Mucosa of descending colon (tissue), 3 donors: ENCODE results near the gene ZBTB21. TPM values are rescaled to one million over a fixed set of nuclear protein-coding genes. Genes with fewer than 3 reads are reported as not detected.
A peak's percentile ranks its signal among the peaks of the same experiment; 100 is the strongest.

Source experiments
- ATAC-seq: fragments of 200-7000 bp; cut with Tn5 transposase; one replicate; pipeline ENCODE4 v1.9.1; 2020; ENCODE audit warnings: mild to moderate bottlenecking, moderate library complexity
- DNase-seq, 3 donors: peaks; one replicate each; pipeline ENCODE4 v3.0.0-alpha.2; 2020
- H3K36me3 ChIP-seq: fragments of 200-600 bp; one replicate; pipeline ENCODE4 v1.8.0; 2021; ENCODE audit warnings: low read depth, mild to moderate bottlenecking
- H3K4me1 ChIP-seq: fragments of 200-600 bp; one replicate; pipeline ENCODE4 v1.8.0; 2021; ENCODE audit warnings: low read depth, mild to moderate bottlenecking
- H3K4me3 ChIP-seq: fragments of 200-600 bp; one replicate; pipeline ENCODE4 v1.8.0; 2021; ENCODE audit warnings: mild to moderate bottlenecking
- H3K9me3 ChIP-seq: fragments of 200-600 bp; one replicate; pipeline ENCODE4 v1.8.0; 2021; ENCODE audit warnings: mild to moderate bottlenecking
- intact Hi-C, 2 donors: fragments of 100-400 bp; cut with DNase I in 1 of 2; cut with micrococcal nuclease in 1 of 2; formaldehyde crosslinking; loops; one replicate each; pipeline versions ENCODE4 v1.11.0 to v1.11.1; 2022; cut with DNase I, micrococcal nuclease
- total RNA-seq, 3 donors: library from RNA; stranded (reverse); fragmentation: NEBNext Ultra II Directional in 2 of 3; extraction: Animal tissue kit (Norgen Biotek cat#: 25700) in 2 of 3; gene quantifications; one replicate each; pipeline versions ENCODE4 v1.2.1 to v1.2.4, GENCODE V29; 2021 to 2023
- TF ChIP-seq, protein P1 (sequence below): fragments of 200-600 bp; IDR thresholded peaks from one replicate; pipeline ENCODE4 v1.8.0; 2022; ENCODE audit warnings: antibody characterized with exemption, mild to moderate bottlenecking
- donor health status: DM: no; HTN: no; CAD: no; lungs with moderate emphysema.
- donor health status: DM: no; HTN: no; CAD: no.
- donor health status: DM: no; HTN: yes; CAD: no.

Gene ZBTB21
- total RNA-seq, 3 donors from 2014 or later, result 11.8 to 18.9 (median 14.6) TPM

- DNase-seq, result no peak
- intact Hi-C loops, result no loop called here
Observed at GRCh38 chr21:42022906-42023305, 12.7 kb upstream of the ZBTB21 start.

GRCh38 chr21:42022091-42022430 lies 11.9 kb upstream of the ZBTB21 start:
- Histone ChIP-seq H3K36me3 (no peaks in the 10 kb centered on the region), H3K4me1 (peaks cover 2% of the 10 kb centered on the region), H3K9me3 (no peaks in the 10 kb centered on the region), H3K4me3 (no peak overlapping the region)
- TF ChIP-seq, protein P1, sequence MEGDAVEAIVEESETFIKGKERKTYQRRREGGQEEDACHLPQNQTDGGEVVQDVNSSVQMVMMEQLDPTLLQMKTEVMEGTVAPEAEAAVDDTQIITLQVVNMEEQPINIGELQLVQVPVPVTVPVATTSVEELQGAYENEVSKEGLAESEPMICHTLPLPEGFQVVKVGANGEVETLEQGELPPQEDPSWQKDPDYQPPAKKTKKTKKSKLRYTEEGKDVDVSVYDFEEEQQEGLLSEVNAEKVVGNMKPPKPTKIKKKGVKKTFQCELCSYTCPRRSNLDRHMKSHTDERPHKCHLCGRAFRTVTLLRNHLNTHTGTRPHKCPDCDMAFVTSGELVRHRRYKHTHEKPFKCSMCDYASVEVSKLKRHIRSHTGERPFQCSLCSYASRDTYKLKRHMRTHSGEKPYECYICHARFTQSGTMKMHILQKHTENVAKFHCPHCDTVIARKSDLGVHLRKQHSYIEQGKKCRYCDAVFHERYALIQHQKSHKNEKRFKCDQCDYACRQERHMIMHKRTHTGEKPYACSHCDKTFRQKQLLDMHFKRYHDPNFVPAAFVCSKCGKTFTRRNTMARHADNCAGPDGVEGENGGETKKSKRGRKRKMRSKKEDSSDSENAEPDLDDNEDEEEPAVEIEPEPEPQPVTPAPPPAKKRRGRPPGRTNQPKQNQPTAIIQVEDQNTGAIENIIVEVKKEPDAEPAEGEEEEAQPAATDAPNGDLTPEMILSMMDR, result no peak
- no peak for DNase-seq
- intact Hi-C loops, result no loop called here
- peak; percentile 49 for ATAC-seq

More at GRCh38 chr21:42022906-42023305, 12.7 kb upstream of the ZBTB21 start:
- H3K9me3 ChIP-seq, result no peaks in the 10 kb centered on the region
- H3K4me3 ChIP-seq, result no peak overlapping the region
- H3K4me1 ChIP-seq, result peaks cover 2% of the 10 kb centered on the region
- no peak for ATAC-seq
- TF ChIP-seq, protein P1, result no peak
- H3K36me3 ChIP-seq, result no peaks in the 10 kb centered on the region

DNA sequence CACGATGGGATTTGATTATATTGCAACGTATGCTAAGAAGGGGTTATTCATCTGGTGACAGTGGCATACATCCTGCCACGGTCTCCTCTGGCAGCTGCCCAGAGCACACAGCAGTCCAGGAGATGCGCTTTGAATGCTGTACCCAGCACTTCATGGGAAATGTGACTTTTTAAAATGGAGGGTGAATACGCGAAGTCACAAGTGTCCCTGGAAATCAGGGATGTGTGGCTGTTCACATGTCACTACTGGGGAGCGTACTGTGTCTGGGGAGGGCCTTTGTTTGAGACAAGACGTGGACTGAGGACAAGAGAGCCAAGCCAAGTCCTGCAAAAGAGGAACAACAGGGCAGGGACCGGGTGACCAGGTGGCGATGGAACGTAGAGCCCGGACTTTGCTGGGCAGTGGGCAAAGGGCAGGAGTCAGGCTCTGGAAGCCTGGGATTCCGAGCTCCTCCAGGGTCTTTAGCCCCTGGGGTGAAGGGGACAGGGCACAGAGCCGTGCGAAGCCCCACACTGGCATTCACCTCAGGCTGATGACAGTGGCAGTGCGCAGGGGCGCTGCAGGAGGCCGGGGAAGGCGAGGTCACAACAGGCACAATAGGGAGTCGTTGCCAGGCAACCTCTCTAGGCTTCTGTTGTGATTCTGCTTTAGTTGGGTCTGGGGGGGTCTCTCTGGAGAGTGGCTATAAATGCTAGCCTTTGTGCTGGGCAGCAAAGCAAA lies 11.4 kb upstream of the ZBTB21 start:
- ATAC-seq (peak; percentile 48), DNase-seq (no peak)
- Histone ChIP-seq H3K9me3 (no peaks in the 10 kb centered on the region), H3K4me3 (no peak overlapping the region), H3K4me1 (peaks cover 2% of the 10 kb centered on the region), H3K36me3 (no peaks in the 10 kb centered on the region)
- intact Hi-C loops, result no loop called here
- TF ChIP-seq, protein P1, result no peak

DNA sequence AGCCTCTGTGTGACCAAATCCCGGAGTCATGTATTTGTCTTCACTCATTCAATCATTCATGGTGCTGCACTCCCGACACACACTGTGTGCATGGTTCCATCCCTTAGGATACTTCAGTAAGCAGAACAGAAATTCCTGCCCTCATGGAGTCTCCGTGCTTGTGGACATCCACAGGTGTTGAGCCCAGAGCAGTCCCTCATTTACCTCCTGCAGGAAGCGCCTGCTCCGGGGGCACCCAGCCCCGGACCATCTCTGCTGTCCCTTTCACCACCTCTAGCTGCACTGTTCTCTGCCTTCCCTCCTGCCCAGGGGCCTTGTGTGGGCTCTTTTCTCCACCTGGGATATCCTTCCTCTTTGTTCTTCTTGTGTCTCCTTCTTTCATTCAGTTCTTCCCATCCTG lies 9.5 kb upstream of the ZBTB21 start:
- no peak for DNase-seq
- intact Hi-C loops, result loop anchor here in 1 of 2 donors (10.0 kb wide), 1 partner anchor 85 kb away; no protein-coding TSS in a partner anchor

DNA sequence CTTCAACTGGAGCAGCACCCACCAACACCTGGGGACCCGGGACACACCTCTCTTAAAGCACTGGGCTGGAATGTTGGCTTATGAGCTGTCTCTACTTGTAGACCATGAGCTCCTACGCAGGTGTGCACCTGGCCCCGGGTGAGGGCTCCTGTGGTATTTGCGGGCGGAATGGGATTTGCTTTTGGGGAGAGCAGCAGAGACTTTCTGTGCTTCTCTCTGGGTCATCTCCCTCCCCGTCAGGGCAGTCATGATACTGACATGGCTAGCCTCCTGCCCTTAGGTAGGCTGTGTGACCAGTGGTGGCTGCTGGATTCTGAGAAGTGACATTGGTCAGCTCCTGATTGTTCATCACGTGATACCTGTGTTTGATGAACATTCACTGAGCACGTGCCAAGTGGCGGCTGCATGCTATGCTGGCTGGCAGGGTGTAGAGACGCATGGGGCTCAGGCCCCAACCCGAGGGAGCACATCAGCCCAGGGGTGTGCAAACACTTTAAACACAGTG lies 9.0 kb upstream of the ZBTB21 start:
- Histone ChIP-seq H3K4me1 (peaks cover 2% of the 10 kb centered on the region), H3K36me3 (no peaks in the 10 kb centered on the region), H3K9me3 (no peaks in the 10 kb centered on the region), H3K4me3 (no peak overlapping the region)
- ATAC-seq (no peak), DNase-seq (no peak)
- intact Hi-C loops, result loop anchor here in 1 of 2 donors (10.0 kb wide), 1 partner anchor 86 kb away; no protein-coding TSS in a partner anchor
- TF ChIP-seq, protein P1, result no peak

More for the DNA sequence above, 9.5 kb upstream of the ZBTB21 start:
- no peaks in the 10 kb centered on the region for H3K9me3 ChIP-seq
- TF ChIP-seq, protein P1, result no peak
- no peaks in the 10 kb centered on the region for H3K36me3 ChIP-seq
- peaks cover 2% of the 10 kb centered on the region for H3K4me1 ChIP-seq
- ATAC-seq, result no peak
- H3K4me3 ChIP-seq, result no peak overlapping the region
